Activated CD4-positive, alpha-beta T cell treated with anti-CD3 and anti-CD28 coated beads for 36 hours (primary cell): Measurements from ENCODE around the gene MEIOB. TPM values are rescaled to one million over a fixed set of nuclear protein-coding genes. Genes with fewer than 3 reads are reported as not detected.
"Not testable (repeated sequence)": the region's sequence is repeated elsewhere in the genome, so short reads cannot be mapped to it uniquely, and the experiment has no call there.

Experiments
- ATAC-seq: fragments of 200-7000 bp; cut with Tn5 transposase; one replicate; pipeline ENCODE4 v1.10.0; 2021; ENCODE audit warnings: mild to moderate bottlenecking, moderate library complexity
- CTCF ChIA-PET: fragments of 350-600 bp; sonication (Branson Sonifier 250); formaldehyde crosslinking; loops from one replicate; lab custom pipeline; 2021; ENCODE audit warnings: antibody characterized with exemption; lab: Charles Lee
- POLR2A ChIA-PET: fragments of 350-600 bp; sonication (Branson Sonifier 250); formaldehyde crosslinking; loops from one replicate; lab custom pipeline; 2021; ENCODE audit warnings: antibody characterized with exemption, inconsistent platforms; lab: Charles Lee
- DNase-seq: peaks from one replicate; pipeline ENCODE4 v3.0.0-alpha.2; 2020
- H3K27ac Mint-ChIP-seq: one replicate; pipeline ENCODE4 v1.8.0; 2021; ENCODE audit warnings: mixed read lengths
- H3K27me3 Mint-ChIP-seq: one replicate; pipeline ENCODE4 v1.8.0; 2021; ENCODE audit warnings: mixed read lengths
- H3K36me3 Mint-ChIP-seq: one replicate; pipeline ENCODE4 v1.8.0; 2021; ENCODE audit warnings: low read depth, mixed read lengths
- H3K4me1 Mint-ChIP-seq: one replicate; pipeline ENCODE4 v1.8.0; 2021; ENCODE audit warnings: mixed read lengths
- H3K4me3 Mint-ChIP-seq: one replicate; pipeline ENCODE4 v1.8.0; 2021; ENCODE audit warnings: mild to moderate bottlenecking, moderate library complexity, mixed read lengths
- H3K9me3 Mint-ChIP-seq: one replicate; pipeline ENCODE4 v1.8.0; 2021; ENCODE audit warnings: low read depth, mixed read lengths
- intact Hi-C, 2 experiments: fragments of 100-400 bp; cut with DNase I in 1 of 2; cut with micrococcal nuclease in 1 of 2; formaldehyde crosslinking; loops; one replicate each; pipeline versions ENCODE4 v1.14.2 to v1.15.1; 2022 to 2024; cut with DNase I, micrococcal nuclease
- total RNA-seq, 2 experiments: library from RNA; stranded (reverse); gene quantifications; one replicate each; pipeline ENCODE4 v1.2.3, GENCODE V29; 2021

Gene MEIOB
- total RNA-seq, 2 experiments from 2014 or later: 0.14 to 0.21 TPM

DNA sequence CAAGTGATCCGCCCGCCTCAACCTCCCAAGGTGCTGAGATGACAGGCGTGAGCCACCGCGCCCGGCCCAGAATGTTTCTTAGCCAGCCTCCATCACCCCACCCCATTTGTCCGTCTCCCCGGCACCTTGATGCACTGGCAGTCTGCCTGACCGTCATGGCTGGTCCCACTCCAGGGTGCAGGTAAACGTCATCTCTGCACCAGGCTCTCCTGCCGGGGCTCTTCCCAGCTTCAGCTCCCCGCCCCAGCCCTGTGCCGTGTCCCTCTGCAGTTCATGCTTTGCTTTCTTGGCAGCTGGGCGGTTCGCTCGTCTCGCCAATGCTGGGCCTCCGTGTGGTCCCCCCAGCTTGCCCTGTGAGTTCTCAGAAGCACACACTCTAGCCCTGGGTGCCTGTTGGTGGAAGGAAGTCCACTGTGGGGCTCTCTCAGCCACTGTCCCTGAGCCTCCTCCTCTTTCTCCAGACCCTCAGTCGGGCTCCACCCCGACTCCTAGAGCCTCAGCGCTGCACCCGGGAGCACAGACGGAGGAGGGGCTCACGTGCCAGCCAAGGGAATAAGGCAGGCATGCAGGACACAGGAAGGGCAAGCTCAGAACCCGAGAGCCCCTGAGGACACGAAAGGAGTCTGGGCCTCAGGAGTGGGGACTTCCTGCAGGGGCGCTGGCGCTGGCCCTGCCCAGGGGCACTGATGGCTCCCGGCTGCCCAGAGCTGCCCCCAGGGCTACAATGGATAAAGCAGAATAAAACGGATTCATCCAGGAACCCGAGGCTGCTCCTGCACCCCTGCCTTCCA is 34.3 kb upstream of the MEIOB start:
- ChIA-PET POLR2A (no interaction called here), CTCF (interaction anchor here (0.6 kb wide), 1 partner anchor 1471 kb away, joined by 3 read pairs; no protein-coding TSS in a partner anchor)
- no peak for DNase-seq
- no peak for ATAC-seq
- Mint-ChIP-seq H3K9me3 (no peaks in the 10 kb centered on the region), H3K36me3 (no peaks in the 10 kb centered on the region), H3K27ac (no peak overlapping the region), H3K4me1 (no peaks in the 10 kb centered on the region), H3K4me3 (no peak overlapping the region), H3K27me3 (no peaks in the 10 kb centered on the region)
- intact Hi-C loops: no loop called here

DNA sequence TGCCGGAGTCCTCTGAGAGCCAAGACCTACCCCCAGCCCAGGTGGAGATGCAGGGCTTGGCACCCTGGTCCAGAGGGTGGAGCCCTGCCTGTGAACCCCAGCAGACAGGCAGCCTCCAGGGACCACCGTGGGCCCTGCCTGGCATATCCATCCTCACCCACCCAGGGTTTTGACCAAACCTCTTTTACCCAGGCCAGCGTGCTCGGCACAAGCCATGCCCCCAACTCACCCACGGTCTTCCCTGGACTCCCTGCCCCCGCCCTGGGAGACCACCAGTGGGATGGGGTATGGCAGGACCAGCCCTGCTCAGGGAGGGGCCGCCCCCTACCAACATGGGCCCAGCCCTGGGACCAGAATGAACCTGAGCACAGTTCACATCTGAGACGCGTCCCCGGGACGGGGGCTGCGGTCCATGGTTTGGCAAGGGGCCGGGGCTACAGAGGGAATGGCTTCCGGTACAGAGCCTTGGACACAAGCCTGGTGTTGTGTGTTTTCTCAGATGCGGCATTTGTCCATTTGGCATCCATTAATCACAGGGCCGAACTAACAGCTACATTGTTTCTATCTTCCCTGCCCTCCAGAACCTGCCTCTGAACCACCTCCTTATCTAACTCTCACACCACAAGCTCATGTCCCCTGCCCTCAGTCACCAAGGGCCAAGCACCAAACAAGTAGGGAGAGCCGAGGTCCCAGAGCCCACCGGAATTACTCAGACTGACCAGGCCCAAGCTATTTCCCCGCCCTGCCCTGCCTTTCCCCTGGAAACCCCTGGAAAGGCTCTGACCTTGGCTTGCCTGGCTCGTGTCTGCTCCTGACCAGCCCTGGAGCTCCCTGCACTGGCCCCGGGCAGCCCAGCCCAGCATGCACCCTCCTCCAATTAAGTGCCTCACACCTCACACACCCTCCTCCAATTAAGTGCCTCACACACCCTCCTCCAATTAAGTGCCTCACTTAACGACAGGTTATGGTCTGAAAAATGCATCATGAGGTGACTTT is 32.2 kb upstream of the MEIOB start:
- no peak overlapping the region for H3K4me3 Mint-ChIP-seq
- H3K27ac Mint-ChIP-seq: no peak overlapping the region
- H3K36me3 Mint-ChIP-seq: no peaks in the 10 kb centered on the region
- H3K27me3 Mint-ChIP-seq: no peaks in the 10 kb centered on the region
- DNase-seq: no peak
- intact Hi-C loops: no loop called here
- no peaks in the 10 kb centered on the region for H3K4me1 Mint-ChIP-seq
- ATAC-seq: no peak
- POLR2A ChIA-PET: no interaction called here
- H3K9me3 Mint-ChIP-seq: no peaks in the 10 kb centered on the region
- CTCF ChIA-PET: no interaction called here

DNA sequence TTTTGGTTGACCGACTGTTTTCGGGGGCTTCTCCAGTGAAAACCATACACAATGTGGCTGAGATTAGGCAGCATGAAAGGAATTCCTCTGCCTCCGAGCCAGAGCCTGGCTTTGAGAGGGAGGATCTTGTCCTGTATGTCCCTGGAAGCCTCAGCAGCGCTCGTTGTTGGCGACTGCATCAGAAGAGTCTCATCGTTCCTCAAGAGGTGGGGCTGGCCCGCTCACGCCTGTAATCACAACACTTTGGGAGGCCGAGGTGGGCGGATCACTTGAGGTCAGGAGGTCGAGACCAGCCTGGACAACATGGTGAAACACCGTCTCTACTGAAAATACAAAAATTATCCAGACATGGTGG is 31.2 kb upstream of the MEIOB start:
- Mint-ChIP-seq H3K27me3 (no peaks in the 10 kb centered on the region), H3K4me3 (no peak overlapping the region), H3K9me3 (no peaks in the 10 kb centered on the region), H3K4me1 (no peaks in the 10 kb centered on the region), H3K36me3 (no peaks in the 10 kb centered on the region), H3K27ac (no peak overlapping the region)
- intact Hi-C loops: no loop called here
- CTCF ChIA-PET: no interaction called here
- no peak for ATAC-seq
- DNase-seq: no peak
- POLR2A ChIA-PET: no interaction called here

DNA sequence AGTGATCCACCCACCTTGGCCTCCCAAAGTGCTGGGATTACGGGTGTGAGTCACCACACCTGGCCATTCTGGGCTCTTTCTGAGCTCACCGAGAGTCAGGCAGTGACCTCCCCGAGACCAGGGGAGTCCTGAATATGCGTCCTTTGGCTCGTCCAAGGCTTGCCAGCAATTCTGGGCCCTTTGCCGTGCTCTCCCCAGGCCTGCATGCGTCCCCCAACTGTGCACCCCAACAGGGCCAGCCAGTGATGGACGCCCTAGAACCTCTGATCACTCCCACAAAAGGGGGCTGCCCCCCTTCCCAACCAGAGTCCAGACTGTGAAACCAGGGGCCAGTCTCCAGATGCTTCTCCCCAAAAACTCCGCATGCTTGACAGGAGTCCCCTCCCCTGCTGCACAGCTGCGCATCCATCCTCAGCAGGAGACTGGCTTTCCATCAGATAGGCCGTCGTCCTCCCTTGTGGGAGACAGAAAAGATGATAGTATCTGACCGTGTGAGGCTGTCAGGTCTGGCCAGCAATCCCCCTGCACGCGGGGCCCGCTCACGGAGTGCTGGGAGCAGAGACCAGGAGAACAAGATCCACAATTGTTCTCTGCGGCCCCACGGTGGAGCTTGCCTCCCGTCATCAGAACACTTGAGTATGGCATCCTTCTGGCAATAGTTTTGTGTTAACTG is 30.7 kb upstream of the MEIOB start:
- CTCF ChIA-PET: interaction anchor here (0.6 to 0.7 kb wide), 2 partner anchors 13 to 881 kb away, joined by 3 read pairs; no protein-coding TSS in a partner anchor

DNA sequence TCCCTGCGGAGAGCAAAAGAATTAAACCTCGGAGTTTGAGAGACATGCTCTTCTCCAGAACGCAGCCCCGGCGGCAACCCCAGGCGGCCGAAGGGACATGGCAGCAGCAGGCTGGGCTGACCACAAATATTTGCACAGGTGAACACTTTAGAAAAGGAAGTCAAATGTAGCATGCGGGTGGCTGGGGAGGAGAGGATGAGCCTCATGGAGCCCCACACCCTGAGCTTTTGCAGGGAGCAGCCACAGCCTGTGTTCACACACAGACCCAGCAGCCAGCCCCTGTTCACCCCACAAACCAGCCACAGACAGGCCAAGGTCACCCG is 28.4 kb upstream of the MEIOB start:
- Mint-ChIP-seq H3K4me3 (no peak overlapping the region), H3K36me3 (no peaks in the 10 kb centered on the region), H3K27ac (no peak overlapping the region), H3K9me3 (no peaks in the 10 kb centered on the region), H3K4me1 (no peaks in the 10 kb centered on the region), H3K27me3 (no peaks in the 10 kb centered on the region)
- intact Hi-C loops: no loop called here
- ChIA-PET POLR2A (no interaction called here), CTCF (no interaction called here)
- no peak for ATAC-seq
- DNase-seq: no peak

More for the DNA sequence above, 30.7 kb upstream of the MEIOB start:
- Mint-ChIP-seq H3K4me1 (no peaks in the 10 kb centered on the region), H3K27ac (no peak overlapping the region), H3K27me3 (no peaks in the 10 kb centered on the region), H3K9me3 (no peaks in the 10 kb centered on the region), H3K36me3 (no peaks in the 10 kb centered on the region), H3K4me3 (no peak overlapping the region)
- intact Hi-C loops: no loop called here
- ATAC-seq (no peak), DNase-seq (no peak)
- POLR2A ChIA-PET: no interaction called here

DNA sequence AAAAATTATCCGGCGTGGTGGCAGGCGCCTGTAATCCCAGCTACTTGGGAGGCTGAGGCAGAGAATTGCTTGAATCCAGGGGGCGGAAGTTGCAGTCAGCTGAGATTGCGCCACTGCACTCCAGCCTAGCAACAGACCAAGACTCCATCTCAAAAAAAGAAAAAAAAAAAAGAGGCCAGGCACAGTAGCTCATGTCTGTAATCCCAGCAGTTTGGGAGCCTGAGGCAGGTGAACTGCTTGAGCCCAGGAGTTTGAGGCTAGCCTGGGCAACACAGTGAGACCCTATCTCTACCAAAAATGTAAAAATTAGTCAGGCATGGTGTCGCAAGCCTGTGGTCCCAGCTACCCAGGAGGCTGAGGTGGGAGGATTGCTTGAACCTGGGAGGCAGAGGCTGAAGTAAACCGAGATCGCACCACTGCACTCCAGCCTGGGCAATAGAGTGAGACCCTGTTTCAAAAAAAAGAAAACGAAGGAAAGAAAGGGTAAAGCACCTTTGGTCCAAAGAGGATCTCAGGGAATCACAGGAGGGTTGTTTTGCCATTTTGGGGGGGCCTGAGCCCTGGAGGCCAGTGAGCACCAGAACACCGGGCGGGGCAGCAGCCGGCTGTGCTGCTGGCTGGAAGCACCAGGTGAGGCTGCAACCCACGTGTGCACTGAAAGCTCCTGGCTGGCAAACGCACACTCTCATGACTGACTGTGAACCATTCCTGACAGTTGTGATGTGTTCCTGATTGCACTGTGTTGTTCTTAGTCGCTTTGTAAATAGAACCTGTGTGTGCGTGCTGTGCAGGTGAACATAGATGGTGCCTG is 27.9 kb upstream of the MEIOB start:
- no peak overlapping the region for H3K27ac Mint-ChIP-seq
- H3K9me3 Mint-ChIP-seq: no peaks in the 10 kb centered on the region
- CTCF ChIA-PET: no interaction called here
- no peaks in the 10 kb centered on the region for H3K4me1 Mint-ChIP-seq
- H3K4me3 Mint-ChIP-seq: no peak overlapping the region
- intact Hi-C loops: no loop called here
- POLR2A ChIA-PET: no interaction called here
- DNase-seq: no peak
- ATAC-seq: no peak
- no peaks in the 10 kb centered on the region for H3K27me3 Mint-ChIP-seq
- H3K36me3 Mint-ChIP-seq: no peaks in the 10 kb centered on the region

DNA sequence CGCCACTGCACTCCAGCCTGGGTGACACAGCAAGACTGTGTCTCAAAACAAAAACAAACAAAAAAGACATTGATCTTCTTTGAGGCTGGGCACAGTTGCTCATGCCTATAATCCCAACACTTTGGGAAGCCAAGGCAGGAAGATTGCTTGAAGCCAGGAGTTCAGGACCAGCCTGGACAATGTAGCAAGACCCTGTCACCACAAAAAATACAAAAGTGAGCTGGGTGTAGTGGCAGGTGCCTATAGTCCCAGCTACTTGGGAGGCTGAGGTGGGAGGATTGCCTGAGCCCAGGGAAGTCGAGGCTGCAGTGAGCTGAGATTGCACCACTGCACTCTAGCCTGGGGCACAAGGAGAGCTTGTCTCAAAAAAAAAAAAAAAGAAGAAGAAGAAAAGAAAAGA is 25.7 kb upstream of the MEIOB start:
- H3K4me1 Mint-ChIP-seq, H3K27me3 Mint-ChIP-seq, POLR2A ChIA-PET, H3K27ac Mint-ChIP-seq, DNase-seq, H3K36me3 Mint-ChIP-seq, H3K4me3 Mint-ChIP-seq, ATAC-seq, intact Hi-C loops, H3K9me3 Mint-ChIP-seq: not testable (repeated sequence)
- CTCF ChIA-PET: interaction anchor here (0.6 kb wide), 2 partner anchors 50 to 70 kb away, joined by 3 to 5 read pairs; no protein-coding TSS in a partner anchor

DNA sequence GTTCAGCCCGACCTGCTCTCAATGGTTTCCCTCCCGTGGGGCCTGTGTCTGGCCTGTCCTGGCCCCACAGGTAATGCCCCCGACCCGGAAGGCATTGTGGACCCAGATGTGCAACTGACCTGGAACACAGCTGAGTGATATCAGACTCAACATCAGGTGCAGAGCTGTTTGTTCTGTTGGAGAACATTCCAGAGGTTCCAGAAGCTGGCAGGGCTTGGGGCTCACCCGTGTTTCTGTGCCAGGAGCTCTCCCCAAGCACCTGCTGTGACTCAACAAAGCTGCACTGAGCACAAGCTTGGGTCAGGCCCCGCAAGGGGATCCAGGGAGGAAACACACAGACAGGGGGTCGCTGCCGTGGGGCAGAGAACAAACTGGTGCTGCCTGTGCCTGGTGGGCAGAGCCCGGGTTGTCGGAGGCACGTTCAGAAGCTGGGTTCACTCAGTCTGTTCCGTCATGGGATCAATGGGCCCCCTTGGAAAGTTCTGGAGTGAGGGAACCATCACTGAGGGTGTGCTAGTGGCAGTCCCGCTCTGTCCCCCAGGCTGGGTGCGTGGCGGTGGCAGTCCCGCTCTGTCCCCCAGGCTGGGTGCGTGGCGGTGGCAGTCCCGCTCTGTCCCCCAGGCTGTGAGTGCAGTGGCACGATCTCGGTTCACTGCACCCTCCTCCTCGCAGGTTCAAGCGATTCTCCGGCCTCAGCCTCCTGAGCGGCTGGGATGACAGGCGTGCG is 24.1 kb upstream of the MEIOB start:
- Mint-ChIP-seq H3K27ac (no peak overlapping the region), H3K36me3 (no peaks in the 10 kb centered on the region), H3K4me3 (no peak overlapping the region), H3K9me3 (no peaks in the 10 kb centered on the region), H3K4me1 (no peaks in the 10 kb centered on the region), H3K27me3 (peaks cover 1% of the 10 kb centered on the region)
- POLR2A ChIA-PET: no interaction called here
- ATAC-seq (no peak), DNase-seq (no peak)
- intact Hi-C loops: no loop called here
- CTCF ChIA-PET: interaction anchor here (0.8 kb wide), 1 partner anchor 33 kb away, joined by 5 read pairs; no protein-coding TSS in a partner anchor

DNA sequence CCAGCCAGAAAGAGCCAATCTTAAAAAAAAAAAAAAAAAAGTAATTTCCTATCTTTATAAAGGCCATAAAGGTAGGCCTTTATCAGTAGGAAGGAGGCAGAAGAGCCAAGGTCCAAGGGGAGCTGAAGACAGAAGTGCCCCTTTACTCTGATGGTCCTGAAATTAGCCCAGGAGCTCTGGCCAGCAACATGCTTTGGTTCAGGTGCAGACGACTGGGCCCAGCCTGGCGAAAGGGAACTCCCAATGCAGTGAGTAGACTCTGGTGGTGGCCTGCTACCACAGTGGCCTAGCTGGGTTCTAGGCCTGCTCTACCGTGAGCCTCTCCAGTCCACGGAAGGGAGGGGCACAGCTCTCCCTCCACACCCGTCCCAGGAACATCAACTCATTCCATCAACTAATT is 23.1 kb upstream of the MEIOB start:
- POLR2A ChIA-PET: no interaction called here
- Mint-ChIP-seq H3K9me3 (no peaks in the 10 kb centered on the region), H3K27me3 (peaks cover 3% of the 10 kb centered on the region), H3K4me3 (no peak overlapping the region), H3K4me1 (no peaks in the 10 kb centered on the region), H3K36me3 (no peaks in the 10 kb centered on the region), H3K27ac (no peak overlapping the region)
- DNase-seq (no peak), ATAC-seq (no peak)
- CTCF ChIA-PET: interaction anchor here (0.8 kb wide), 1 partner anchor 34 kb away, joined by 5 read pairs; no protein-coding TSS in a partner anchor
- intact Hi-C loops: no loop called here

DNA sequence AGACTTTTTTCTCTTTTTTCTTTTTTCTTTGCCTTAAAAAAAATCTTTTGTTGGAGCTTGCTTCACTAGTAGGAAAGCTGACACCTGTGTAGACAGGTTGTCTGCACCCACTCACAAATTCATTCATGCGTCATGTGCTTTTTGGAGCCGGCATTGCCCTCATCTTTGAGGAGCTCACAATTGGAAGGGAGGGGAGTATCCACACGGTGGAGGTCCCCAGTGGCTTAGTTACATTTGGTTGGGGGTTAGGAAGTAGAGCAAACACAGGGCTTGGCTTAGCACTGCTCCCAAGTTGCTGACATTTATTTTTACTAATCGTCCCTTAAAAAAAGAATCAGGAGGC is 18.7 kb upstream of the MEIOB start:
- Mint-ChIP-seq H3K9me3 (no peaks in the 10 kb centered on the region), H3K36me3 (no peaks in the 10 kb centered on the region), H3K4me1 (no peaks in the 10 kb centered on the region), H3K27me3 (peaks cover 5% of the 10 kb centered on the region), H3K27ac (no peak overlapping the region), H3K4me3 (no peak overlapping the region)
- DNase-seq (no peak), ATAC-seq (no peak)
- intact Hi-C loops: no loop called here
- ChIA-PET CTCF (no interaction called here), POLR2A (no interaction called here)
